ENCODE measurements around the gene PARK7.

Gene PARK7

GRCh38 chr1:8010080-8010664 is 48.7 kb downstream of the PARK7 start:
- H3K36me3 ChIP-seq (ENCODE audit: control insufficient read depth, insufficient read depth, low read length), result peaks cover 18% of the 10 kb centered on the region; the same call in 1 of the 2 replicates
- no CpG with 5 or more reads among the region's 8 CpGs for WGBS (ENCODE audit: insufficient coverage, insufficient read length)
- H3K27me3 ChIP-seq (ENCODE audit: control insufficient read depth, insufficient read depth, low read length), result no peaks in the 10 kb centered on the region
- H3K9me3 ChIP-seq (ENCODE audit: control insufficient read depth, insufficient read depth, low read length), result no peaks in the 10 kb centered on the region
- H3K4me3 ChIP-seq (ENCODE audit: low read length), result no peak overlapping the region
- H3K4me1 ChIP-seq (ENCODE audit: control insufficient read depth, insufficient read depth, low read length), result no peaks in the 10 kb centered on the region
- no peak for DNase-seq (ENCODE audit: low read depth, low spot score)
- no peak overlapping the region for H3K27ac ChIP-seq (ENCODE audit: low read length)

GRCh38 chr1:8011016-8011415 is 49.5 kb downstream of the PARK7 start:
- WGBS (ENCODE audit: insufficient coverage, insufficient read length), result no CpG with 5 or more reads among the region's 4 CpGs
- H3K36me3 ChIP-seq (ENCODE audit: control insufficient read depth, insufficient read depth, low read length), result peaks cover 18% of the 10 kb centered on the region; the same call in 1 of the 2 replicates
- no peaks in the 10 kb centered on the region for H3K27me3 ChIP-seq (ENCODE audit: control insufficient read depth, insufficient read depth, low read length)
- DNase-seq (ENCODE audit: low read depth, low spot score), result no peak
- no peak overlapping the region for H3K4me3 ChIP-seq (ENCODE audit: low read length)
- no peaks in the 10 kb centered on the region for H3K9me3 ChIP-seq (ENCODE audit: control insufficient read depth, insufficient read depth, low read length)
- H3K4me1 ChIP-seq (ENCODE audit: control insufficient read depth, insufficient read depth, low read length), result no peaks in the 10 kb centered on the region; the same call in 1 of the 2 replicates
- H3K27ac ChIP-seq (ENCODE audit: low read length), result no peak overlapping the region

- Histone ChIP-seq H3K4me1 (ENCODE audit: control insufficient read depth, insufficient read depth, low read length) (peaks cover 2% of the 10 kb centered on the region; the same call in 1 of the 2 replicates), H3K36me3 (ENCODE audit: control insufficient read depth, insufficient read depth, low read length) (peaks cover 18% of the 10 kb centered on the region; the same call in 1 of the 2 replicates), H3K4me3 (ENCODE audit: low read length) (no peak overlapping the region), H3K27ac (ENCODE audit: low read length) (no peak overlapping the region), H3K27me3 (ENCODE audit: control insufficient read depth, insufficient read depth, low read length) (no peaks in the 10 kb centered on the region), H3K9me3 (ENCODE audit: control insufficient read depth, insufficient read depth, low read length) (no peaks in the 10 kb centered on the region)
- no peak for DNase-seq (ENCODE audit: low read depth, low spot score)
- no CpG with 5 or more reads among the region's 7 CpGs for WGBS (ENCODE audit: insufficient coverage, insufficient read length)
Observed at GRCh38 chr1:8011923-8012858, 50.7 kb downstream of the PARK7 start.

GRCh38 chr1:8012955-8013354 is 51.4 kb downstream of the PARK7 start:
- no peaks in the 10 kb centered on the region for H3K9me3 ChIP-seq (ENCODE audit: control insufficient read depth, insufficient read depth, low read length)
- peaks cover 2% of the 10 kb centered on the region; the same call in 1 of the 2 replicates for H3K4me1 ChIP-seq (ENCODE audit: control insufficient read depth, insufficient read depth, low read length)
- no peak for DNase-seq (ENCODE audit: low read depth, low spot score)
- H3K27me3 ChIP-seq (ENCODE audit: control insufficient read depth, insufficient read depth, low read length), result no peaks in the 10 kb centered on the region
- no peak overlapping the region for H3K27ac ChIP-seq (ENCODE audit: low read length)
- H3K4me3 ChIP-seq (ENCODE audit: low read length), result no peak overlapping the region
- no CpG with 5 or more reads among the region's 4 CpGs for WGBS (ENCODE audit: insufficient coverage, insufficient read length)
- H3K36me3 ChIP-seq (ENCODE audit: control insufficient read depth, insufficient read depth, low read length), result peaks cover 18% of the 10 kb centered on the region; the same call in 1 of the 2 replicates

GRCh38 chr1:8013399-8013798 is 51.9 kb downstream of the PARK7 start:
- H3K9me3 ChIP-seq (ENCODE audit: control insufficient read depth, insufficient read depth, low read length), result no peaks in the 10 kb centered on the region
- no peaks in the 10 kb centered on the region for H3K27me3 ChIP-seq (ENCODE audit: control insufficient read depth, insufficient read depth, low read length)
- WGBS (ENCODE audit: insufficient coverage, insufficient read length), result no CpG with 5 or more reads among the region's 11 CpGs
- H3K36me3 ChIP-seq (ENCODE audit: control insufficient read depth, insufficient read depth, low read length), result peaks cover 18% of the 10 kb centered on the region; the same call in 1 of the 2 replicates
- H3K27ac ChIP-seq (ENCODE audit: low read length), result no peak overlapping the region
- peaks cover 2% of the 10 kb centered on the region; the same call in 1 of the 2 replicates for H3K4me1 ChIP-seq (ENCODE audit: control insufficient read depth, insufficient read depth, low read length)
- no peak for DNase-seq (ENCODE audit: low read depth, low spot score)
- H3K4me3 ChIP-seq (ENCODE audit: low read length), result no peak overlapping the region

- H3K9me3 ChIP-seq (ENCODE audit: control insufficient read depth, insufficient read depth, low read length), result no peaks in the 10 kb centered on the region
- H3K4me3 ChIP-seq (ENCODE audit: low read length), result no peak overlapping the region
- no peak overlapping the region for H3K27ac ChIP-seq (ENCODE audit: low read length)
- H3K36me3 ChIP-seq (ENCODE audit: control insufficient read depth, insufficient read depth, low read length), result peaks cover 18% of the 10 kb centered on the region; the same call in 1 of the 2 replicates
- peaks cover 3% of the 10 kb centered on the region; the same call in 1 of the 2 replicates for H3K4me1 ChIP-seq (ENCODE audit: control insufficient read depth, insufficient read depth, low read length)
- WGBS (ENCODE audit: insufficient coverage, insufficient read length), result no CpG with 5 or more reads among the region's 6 CpGs
- H3K27me3 ChIP-seq (ENCODE audit: control insufficient read depth, insufficient read depth, low read length), result no peaks in the 10 kb centered on the region
- no peak for DNase-seq (ENCODE audit: low read depth, low spot score)
Observed at GRCh38 chr1:8013800-8014199, 52.3 kb downstream of the PARK7 start.

GRCh38 chr1:8014381-8014988 is 53.0 kb downstream of the PARK7 start:
- WGBS (ENCODE audit: insufficient coverage, insufficient read length), result no CpG with 5 or more reads among the region's 10 CpGs
- peaks cover 18% of the 10 kb centered on the region; the same call in 1 of the 2 replicates for H3K36me3 ChIP-seq (ENCODE audit: control insufficient read depth, insufficient read depth, low read length)

GRCh38 chr1:8015036-8015808 is 53.7 kb downstream of the PARK7 start:
- Histone ChIP-seq H3K4me3 (ENCODE audit: low read length) (no peak overlapping the region), H3K4me1 (ENCODE audit: control insufficient read depth, insufficient read depth, low read length) (peaks cover 4% of the 10 kb centered on the region; the same call in 1 of the 2 replicates), H3K27ac (ENCODE audit: low read length) (no peak overlapping the region), H3K9me3 (ENCODE audit: control insufficient read depth, insufficient read depth, low read length) (no peaks in the 10 kb centered on the region), H3K36me3 (ENCODE audit: control insufficient read depth, insufficient read depth, low read length) (peaks cover 18% of the 10 kb centered on the region; the same call in 1 of the 2 replicates), H3K27me3 (ENCODE audit: control insufficient read depth, insufficient read depth, low read length) (no peaks in the 10 kb centered on the region)
- no peak for DNase-seq (ENCODE audit: low read depth, low spot score)
- WGBS (ENCODE audit: insufficient coverage, insufficient read length), result no CpG with 5 or more reads among the region's 8 CpGs

More at GRCh38 chr1:8014381-8014988, 53.0 kb downstream of the PARK7 start:
- no peaks in the 10 kb centered on the region for H3K9me3 ChIP-seq (ENCODE audit: control insufficient read depth, insufficient read depth, low read length)
- no peaks in the 10 kb centered on the region for H3K27me3 ChIP-seq (ENCODE audit: control insufficient read depth, insufficient read depth, low read length)
- no peak overlapping the region for H3K27ac ChIP-seq (ENCODE audit: low read length)
- no peak overlapping the region for H3K4me3 ChIP-seq (ENCODE audit: low read length)
- peaks cover 4% of the 10 kb centered on the region; the same call in 1 of the 2 replicates for H3K4me1 ChIP-seq (ENCODE audit: control insufficient read depth, insufficient read depth, low read length)
- DNase-seq (ENCODE audit: low read depth, low spot score), result no peak

GRCh38 chr1:8015809-8016165 is 54.3 kb downstream of the PARK7 start:
- H3K4me3 ChIP-seq (ENCODE audit: low read length), result no peak overlapping the region
- DNase-seq (ENCODE audit: low read depth, low spot score), result no peak
- no peak overlapping the region for H3K27ac ChIP-seq (ENCODE audit: low read length)
- no CpG with 5 or more reads among the region's 2 CpGs for WGBS (ENCODE audit: insufficient coverage, insufficient read length)
- peaks cover 18% of the 10 kb centered on the region; the same call in 1 of the 2 replicates for H3K36me3 ChIP-seq (ENCODE audit: control insufficient read depth, insufficient read depth, low read length)
- peaks cover 4% of the 10 kb centered on the region; the same call in 1 of the 2 replicates for H3K4me1 ChIP-seq (ENCODE audit: control insufficient read depth, insufficient read depth, low read length)
- H3K9me3 ChIP-seq (ENCODE audit: control insufficient read depth, insufficient read depth, low read length), result no peaks in the 10 kb centered on the region
- no peaks in the 10 kb centered on the region for H3K27me3 ChIP-seq (ENCODE audit: control insufficient read depth, insufficient read depth, low read length)

Data from iPS DF 6.9 (cell line).